ENCODE data around the gene RTP3.

Gene RTP3

DNA sequence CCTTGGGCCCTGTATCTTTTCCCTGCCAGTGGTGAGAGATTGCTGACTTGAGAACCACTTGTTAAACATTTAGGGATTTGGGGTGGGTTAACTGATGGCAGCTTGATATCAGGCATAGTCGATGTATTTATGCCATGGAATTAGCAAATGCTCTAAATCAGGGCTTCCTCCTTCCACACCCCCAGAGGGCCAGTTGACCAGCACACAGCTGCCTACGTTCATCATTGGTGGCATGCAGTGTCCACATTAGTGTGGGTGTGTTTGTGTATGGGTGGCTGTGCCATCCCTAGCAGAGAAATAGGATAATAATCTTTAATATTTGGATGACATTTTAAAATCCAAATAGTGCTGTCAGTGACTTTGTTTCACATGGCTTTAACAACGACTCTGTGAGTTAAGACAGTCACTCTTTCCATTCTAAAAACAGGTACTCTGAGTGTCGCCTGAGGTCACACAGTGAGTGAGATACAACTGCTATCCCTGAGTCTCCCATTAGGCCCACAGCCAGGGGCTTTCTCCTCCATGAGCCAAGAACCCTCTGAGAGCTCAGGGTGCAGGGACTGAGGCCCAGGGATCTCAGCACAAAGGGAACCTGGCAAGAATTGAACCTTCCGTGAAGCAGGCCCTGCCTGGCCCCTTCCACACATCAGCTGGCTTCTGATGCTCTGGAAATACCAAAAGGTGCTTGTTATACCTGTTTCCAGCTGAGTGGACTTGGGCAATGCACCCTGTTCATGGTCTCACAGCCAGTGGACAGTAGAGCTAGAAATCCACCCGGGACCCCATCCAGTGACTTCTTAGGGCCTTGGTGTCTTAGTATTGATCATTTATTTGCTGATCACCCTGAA, 28.8 kb upstream of the RTP3 start:
- no peak overlapping the region for H3K4me3 ChIP-seq (ENCODE audit: low read depth, low read length)
- no peak for TF ChIP-seq CTCF (IDR thresholded peaks at IDR 0.05; ENCODE audit: borderline replicate concordance, insufficient read depth, low read depth, low read length)

- H3K4me3 ChIP-seq (ENCODE audit: low read depth, low read length): no peak overlapping the region
- TF ChIP-seq CTCF (IDR thresholded peaks at IDR 0.05; ENCODE audit: borderline replicate concordance, insufficient read depth, low read depth, low read length): no peak
Observed at GRCh38 chr3:46469680-46470357, 28.0 kb upstream of the RTP3 start.

DNA sequence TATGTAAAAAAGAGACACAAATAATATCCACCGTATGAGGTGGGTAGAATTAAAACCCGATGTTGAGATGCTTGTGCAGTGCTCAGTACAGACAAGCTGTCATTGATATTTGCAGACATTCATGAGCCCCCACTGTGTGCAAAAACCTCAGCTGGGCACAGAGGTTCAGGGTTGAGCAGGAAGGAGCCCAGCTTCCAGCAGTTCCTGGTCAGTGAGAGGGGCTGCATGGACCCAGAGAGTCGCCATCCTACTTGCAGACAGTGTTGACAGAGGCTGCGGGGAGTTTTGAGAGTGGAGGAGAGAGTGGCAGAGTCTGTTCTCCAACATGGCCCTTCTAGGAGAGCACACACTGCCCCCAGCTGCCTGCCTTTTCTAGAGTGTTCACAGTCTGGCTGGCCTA, 26.9 kb upstream of the RTP3 start:
- H3K4me3 ChIP-seq (ENCODE audit: low read depth, low read length): no peak overlapping the region
- no peak for TF ChIP-seq CTCF (IDR thresholded peaks at IDR 0.05; ENCODE audit: borderline replicate concordance, insufficient read depth, low read depth, low read length)

- TF ChIP-seq CTCF (IDR thresholded peaks at IDR 0.05; ENCODE audit: borderline replicate concordance, insufficient read depth, low read depth, low read length): no peak
- no peak overlapping the region for H3K4me3 ChIP-seq (ENCODE audit: low read depth, low read length)
Observed at GRCh38 chr3:46471371-46471914, 26.3 kb upstream of the RTP3 start.

DNA sequence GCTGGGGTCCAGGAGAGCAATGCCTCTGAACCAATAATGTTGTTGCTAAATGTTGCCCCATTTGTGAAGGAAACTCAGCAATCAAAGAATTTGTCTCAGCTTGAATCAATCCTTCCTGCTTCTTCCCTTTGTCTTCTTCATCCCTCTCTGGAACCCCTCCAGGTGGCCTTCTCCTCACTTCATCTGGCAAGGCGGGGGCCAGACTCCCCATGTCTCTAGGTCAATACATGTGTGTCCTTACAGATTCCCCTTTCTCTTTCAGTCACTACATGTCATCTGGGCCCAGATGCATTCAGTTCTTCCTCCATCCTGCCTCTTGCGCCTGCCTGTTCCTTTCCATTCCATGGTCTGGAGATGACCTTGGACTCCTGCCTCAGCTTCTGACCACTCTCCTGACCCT, 25.0 kb upstream of the RTP3 start:
- no peak overlapping the region for H3K4me3 ChIP-seq (ENCODE audit: low read depth, low read length)
- no peak for TF ChIP-seq CTCF (IDR thresholded peaks at IDR 0.05; ENCODE audit: borderline replicate concordance, insufficient read depth, low read depth, low read length)

GRCh38 chr3:46477145-46477544, 20.6 kb upstream of the RTP3 start:
- no peak for TF ChIP-seq CTCF (IDR thresholded peaks at IDR 0.05; ENCODE audit: borderline replicate concordance, insufficient read depth, low read depth, low read length)
- no peak overlapping the region for H3K4me3 ChIP-seq (ENCODE audit: low read depth, low read length)

Measured in GM12875 (cell line).